Brain microvascular endothelial cell (primary cell): Measurements from ENCODE around the gene SPATA3.
A peak's percentile ranks its signal among the peaks of the same experiment; 100 is the strongest.

Experiments used
- DNase-seq: peaks from one replicate; pipeline ENCODE4 v3.0.0-alpha.2; 2020
- H3K27ac ChIP-seq: fragments of 250-450 bp; sonication (Bioruptor Pico); 2 replicates; pipeline ENCODE4 v1.5.1; 2020; ENCODE audit warnings: mild to moderate bottlenecking, moderate library complexity
- H3K27me3 ChIP-seq: fragments of 250-450 bp; sonication (Bioruptor Pico); replicated peaks from 2 replicates; pipeline ENCODE4 v1.5.1; 2020; ENCODE audit warnings: mild to moderate bottlenecking
- H3K36me3 ChIP-seq: fragments of 250-450 bp; sonication (Bioruptor Pico); replicated peaks from 2 replicates; pipeline ENCODE4 v1.5.1; 2020; ENCODE audit warnings: mild to moderate bottlenecking
- H3K4me3 ChIP-seq: 2 replicates; pipeline ENCODE4 v1.5.1; 2011; ENCODE audit warnings: low read depth, mild to moderate bottlenecking, control low read depth, low read length, moderate library complexity
- in situ Hi-C: cut with HindIII; loops from 2 replicates; pipeline ENCODE4 v1.10.0; 2017; ENCODE audit warnings: low sequenced_read_pairs, low pct_ligation_motif_present
- TF ChIP-seq, protein P1 (sequence below): IDR thresholded peaks from 2 replicates; pipeline ENCODE4 v1.5.1; 2011; ENCODE audit warnings: low read depth, mild to moderate bottlenecking, moderate library complexity, low read length, control low read depth, inconsistent platforms; ENCODE audit errors: missing control alignments

SPATA3 gene

DNA sequence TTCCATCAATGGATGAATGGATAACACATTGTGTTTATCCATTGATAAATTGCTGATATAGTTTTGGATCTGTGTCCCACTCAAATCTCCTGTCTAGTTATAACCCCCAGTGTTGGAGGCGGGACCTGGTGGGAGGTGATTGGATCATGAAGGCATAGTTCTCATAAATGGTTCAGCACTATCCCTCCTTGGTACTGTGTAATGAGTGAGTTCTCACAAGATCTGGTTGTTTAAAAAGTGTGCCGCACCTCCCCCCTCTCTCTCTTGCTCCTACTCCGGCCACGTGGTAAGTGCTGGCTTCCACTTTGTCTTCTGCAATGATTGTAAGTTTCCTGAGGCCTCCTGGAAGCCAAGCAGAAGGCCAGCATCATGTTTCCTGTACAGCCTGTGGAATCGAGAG, 23.9 kb upstream of the SPATA3 start:
- in situ Hi-C loops = no loop called here
- Histone ChIP-seq H3K4me3 (no peak overlapping the region), H3K36me3 (no peaks in the 10 kb centered on the region), H3K27me3 (no peaks in the 10 kb centered on the region), H3K27ac (no peak overlapping the region)
- DNase-seq = no peak
- TF ChIP-seq, protein P1, sequence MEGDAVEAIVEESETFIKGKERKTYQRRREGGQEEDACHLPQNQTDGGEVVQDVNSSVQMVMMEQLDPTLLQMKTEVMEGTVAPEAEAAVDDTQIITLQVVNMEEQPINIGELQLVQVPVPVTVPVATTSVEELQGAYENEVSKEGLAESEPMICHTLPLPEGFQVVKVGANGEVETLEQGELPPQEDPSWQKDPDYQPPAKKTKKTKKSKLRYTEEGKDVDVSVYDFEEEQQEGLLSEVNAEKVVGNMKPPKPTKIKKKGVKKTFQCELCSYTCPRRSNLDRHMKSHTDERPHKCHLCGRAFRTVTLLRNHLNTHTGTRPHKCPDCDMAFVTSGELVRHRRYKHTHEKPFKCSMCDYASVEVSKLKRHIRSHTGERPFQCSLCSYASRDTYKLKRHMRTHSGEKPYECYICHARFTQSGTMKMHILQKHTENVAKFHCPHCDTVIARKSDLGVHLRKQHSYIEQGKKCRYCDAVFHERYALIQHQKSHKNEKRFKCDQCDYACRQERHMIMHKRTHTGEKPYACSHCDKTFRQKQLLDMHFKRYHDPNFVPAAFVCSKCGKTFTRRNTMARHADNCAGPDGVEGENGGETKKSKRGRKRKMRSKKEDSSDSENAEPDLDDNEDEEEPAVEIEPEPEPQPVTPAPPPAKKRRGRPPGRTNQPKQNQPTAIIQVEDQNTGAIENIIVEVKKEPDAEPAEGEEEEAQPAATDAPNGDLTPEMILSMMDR = no peak

GRCh38 chr2:230974096-230974913, 21.6 kb upstream of the SPATA3 start:
- in situ Hi-C loops = no loop called here
- peak; percentile 92 for DNase-seq
- no peaks in the 10 kb centered on the region for H3K27me3 ChIP-seq
- TF ChIP-seq, protein P1 = no peak
- no peak overlapping the region for H3K4me3 ChIP-seq
- no peaks in the 10 kb centered on the region for H3K36me3 ChIP-seq
- H3K27ac ChIP-seq = peak overlapping the region; percentile 66

DNA sequence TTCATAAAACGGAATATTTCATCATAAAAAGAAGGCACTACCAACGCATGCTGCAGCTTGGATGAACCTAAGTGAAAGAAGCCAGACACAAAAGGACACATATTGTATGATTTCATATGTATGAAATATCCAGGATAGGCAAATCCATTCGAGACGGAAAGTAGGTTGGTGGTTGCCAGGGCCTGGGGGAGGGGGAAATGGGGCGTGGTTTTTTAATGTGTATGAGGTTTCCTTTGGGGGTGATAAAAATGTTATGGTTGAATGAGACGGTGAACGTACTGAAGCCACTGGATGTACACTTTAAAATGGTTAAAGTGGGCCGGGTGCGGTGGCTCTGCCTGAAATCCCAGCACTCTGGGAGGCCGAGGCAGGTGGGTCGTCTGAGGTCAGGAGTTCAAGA, 20.0 kb upstream of the SPATA3 start:
- Histone ChIP-seq H3K27me3 (no peaks in the 10 kb centered on the region), H3K27ac (no peak overlapping the region), H3K4me3 (no peak overlapping the region), H3K36me3 (no peaks in the 10 kb centered on the region)
- TF ChIP-seq, protein P1 = no peak
- DNase-seq = no peak
- in situ Hi-C loops = no loop called here

DNA sequence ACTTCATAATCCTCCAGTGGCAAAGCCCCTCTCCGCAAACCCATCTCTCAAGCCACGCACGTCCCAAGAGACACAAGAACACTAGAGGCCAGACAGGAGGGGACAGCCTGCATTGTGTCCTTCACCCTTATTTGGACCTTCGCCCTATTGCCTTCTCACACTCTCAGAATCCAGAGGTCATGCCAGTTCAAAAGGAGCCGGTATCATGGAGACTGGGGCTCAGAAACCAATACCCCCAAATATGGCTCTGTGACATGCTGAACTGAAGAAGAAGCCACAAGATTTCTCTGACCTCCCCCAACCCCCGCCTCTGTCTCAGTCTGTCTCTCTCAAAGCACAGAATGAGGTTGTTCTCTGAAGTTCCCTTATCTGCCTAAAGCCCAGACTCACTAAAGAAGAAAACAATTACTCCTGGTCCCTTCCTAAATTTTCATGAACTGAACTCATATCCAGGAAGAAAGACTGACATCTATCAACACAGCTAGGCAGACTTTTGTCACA, 19.2 kb upstream of the SPATA3 start:
- no peak for DNase-seq
- H3K27ac ChIP-seq = no peak overlapping the region
- in situ Hi-C loops = no loop called here
- TF ChIP-seq, protein P1 = no peak
- H3K27me3 ChIP-seq = no peaks in the 10 kb centered on the region
- no peak overlapping the region for H3K4me3 ChIP-seq
- H3K36me3 ChIP-seq = no peaks in the 10 kb centered on the region

DNA sequence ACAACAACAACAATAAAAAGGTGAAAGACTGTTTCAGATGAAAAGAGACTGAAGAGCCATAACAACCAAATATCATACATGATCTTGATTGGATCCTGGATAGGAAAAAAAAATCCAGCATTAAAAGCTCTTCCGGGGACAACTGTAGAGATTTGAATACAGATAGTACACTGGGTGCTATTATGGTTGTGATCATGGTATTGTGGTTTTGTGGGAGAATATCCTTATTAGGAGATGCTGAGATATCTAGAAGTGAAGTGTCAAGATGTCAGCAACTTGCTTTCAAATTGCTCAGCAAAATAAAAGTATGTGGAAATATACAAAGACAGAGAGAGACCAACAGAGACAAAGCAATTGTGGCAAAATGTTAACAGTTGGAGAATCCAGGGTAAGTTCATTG, 15.5 kb upstream of the SPATA3 start:
- H3K27me3 ChIP-seq = no peaks in the 10 kb centered on the region
- in situ Hi-C loops = no loop called here
- no peaks in the 10 kb centered on the region for H3K36me3 ChIP-seq

More for the DNA sequence above, 15.5 kb upstream of the SPATA3 start:
- no peak for DNase-seq
- no peak overlapping the region for H3K27ac ChIP-seq
- TF ChIP-seq, protein P1 = no peak
- H3K4me3 ChIP-seq = no peak overlapping the region
